Measurements from ENCODE around the gene RDX.
"Not testable (repeated sequence)": the region's sequence is repeated elsewhere in the genome, so short reads cannot be mapped to it uniquely, and the experiment has no call there.

Gene RDX

GRCh38 chr11:110192604-110193282 lies 103.7 kb downstream of the RDX start:
- no CpG with 5 or more reads among the region's 4 CpGs for WGBS (ENCODE audit: extremely low coverage, insufficient coverage, insufficient read length)
- peaks cover 5 to 12% of the 10 kb centered on the region in 2 experiments for H3K4me1 ChIP-seq (ENCODE audit: control insufficient read depth in 1 of 2, insufficient read depth in 2 of 2, low read length in 2 of 2)

GRCh38 chr11:110190885-110191284 lies 105.5 kb downstream of the RDX start:
- Histone ChIP-seq H3K4ac (ENCODE audit: low read depth, low read length) (no peak overlapping the region), H3K36me3 (ENCODE audit: control insufficient read depth in 1 of 2, insufficient read depth in 2 of 2, low read length in 2 of 2) (peaks cover 3 to 7% of the 10 kb centered on the region in 2 experiments)

More at GRCh38 chr11:110192604-110193282, 103.7 kb downstream of the RDX start:
- not testable (repeated sequence) for H3K18ac ChIP-seq (ENCODE audit: low read length); H2BK12ac ChIP-seq (ENCODE audit: low read length); H3K23ac ChIP-seq (ENCODE audit: low read length); H3K14ac ChIP-seq (ENCODE audit: low read length); H3K27me3 ChIP-seq (ENCODE audit: insufficient read depth, low read length); H3K4me3 ChIP-seq (ENCODE audit: low read depth, low read length); H2BK120ac ChIP-seq (ENCODE audit: insufficient read depth, low read length, poor library complexity); H2AK5ac ChIP-seq (ENCODE audit: low read length); H3K9me3 ChIP-seq (ENCODE audit: insufficient read depth, low read depth, low read length); H3K4ac ChIP-seq (ENCODE audit: low read depth, low read length); H4K8ac ChIP-seq (ENCODE audit: low read depth, low read length); H3K79me2 ChIP-seq (ENCODE audit: control insufficient read depth, insufficient read depth, low read length, poor library complexity); H3K4me2 ChIP-seq (ENCODE audit: low read length); H3K9ac ChIP-seq (ENCODE audit: low read length); H3K36me3 ChIP-seq (ENCODE audit: control insufficient read depth in 1 of 2, insufficient read depth in 2 of 2, low read length in 2 of 2); DNase-seq; H2BK5ac ChIP-seq (ENCODE audit: low read depth, low read length, poor library complexity); H4K12ac ChIP-seq (ENCODE audit: low read depth, low read length); H4K91ac ChIP-seq (ENCODE audit: low read depth, low read length); H2AFZ ChIP-seq (ENCODE audit: insufficient read depth, low read length, poor library complexity); H3K27ac ChIP-seq (ENCODE audit: low read depth, low read length); H3K79me1 ChIP-seq (ENCODE audit: low read length)

GRCh38 chr11:110187731-110188130 lies 108.7 kb downstream of the RDX start:
- H2AFZ ChIP-seq (ENCODE audit: insufficient read depth, low read length, poor library complexity) = no peak overlapping the region
- no CpG with 5 or more reads among the region's 6 CpGs for WGBS (ENCODE audit: extremely low coverage, insufficient coverage, insufficient read length)
- H2BK120ac ChIP-seq (ENCODE audit: insufficient read depth, low read length, poor library complexity) = no peak overlapping the region
- H3K14ac ChIP-seq (ENCODE audit: low read length) = no peak overlapping the region
- H2BK12ac ChIP-seq (ENCODE audit: low read length) = no peak overlapping the region
- H3K36me3 ChIP-seq (ENCODE audit: control insufficient read depth in 1 of 2, insufficient read depth in 2 of 2, low read length in 2 of 2) = peaks cover 6 to 7% of the 10 kb centered on the region in 2 experiments
- no peaks in the 10 kb centered on the region for H3K79me2 ChIP-seq (ENCODE audit: control insufficient read depth, insufficient read depth, low read length, poor library complexity)
- DNase-seq = no peak
- no peak overlapping the region for H3K4me2 ChIP-seq (ENCODE audit: low read length)
- H3K18ac ChIP-seq (ENCODE audit: low read length) = no peak overlapping the region
- no peak overlapping the region for H3K4me3 ChIP-seq (ENCODE audit: low read depth, low read length)
- no peak overlapping the region for H3K23ac ChIP-seq (ENCODE audit: low read length)
- no peaks in the 10 kb centered on the region for H3K27me3 ChIP-seq (ENCODE audit: insufficient read depth, low read length)
- no peak overlapping the region for H4K12ac ChIP-seq (ENCODE audit: low read depth, low read length)
- no peak overlapping the region for H2AK5ac ChIP-seq (ENCODE audit: low read length)
- no peaks in the 10 kb centered on the region for H3K9me3 ChIP-seq (ENCODE audit: insufficient read depth, low read depth, low read length)
- H4K8ac ChIP-seq (ENCODE audit: low read depth, low read length) = no peak overlapping the region
- H3K4ac ChIP-seq (ENCODE audit: low read depth, low read length) = no peak overlapping the region
- no peak overlapping the region for H3K9ac ChIP-seq (ENCODE audit: low read length)
- no peak overlapping the region for H4K91ac ChIP-seq (ENCODE audit: low read depth, low read length)
- H3K4me1 ChIP-seq (ENCODE audit: control insufficient read depth in 1 of 2, insufficient read depth in 2 of 2, low read length in 2 of 2) = no peaks in the 10 kb centered on the region
- H3K27ac ChIP-seq (ENCODE audit: low read depth, low read length) = no peak overlapping the region
- no peaks in the 10 kb centered on the region for H3K79me1 ChIP-seq (ENCODE audit: low read length)
- H2BK5ac ChIP-seq (ENCODE audit: low read depth, low read length, poor library complexity) = no peak overlapping the region

More at GRCh38 chr11:110190885-110191284, 105.5 kb downstream of the RDX start:
- no peak for DNase-seq
- H2BK5ac ChIP-seq (ENCODE audit: low read depth, low read length, poor library complexity) = no peak overlapping the region
- H2BK12ac ChIP-seq (ENCODE audit: low read length) = no peak overlapping the region
- no peaks in the 10 kb centered on the region for H3K27me3 ChIP-seq (ENCODE audit: insufficient read depth, low read length)
- H3K9me3 ChIP-seq (ENCODE audit: insufficient read depth, low read depth, low read length) = no peaks in the 10 kb centered on the region
- no peaks in the 10 kb centered on the region for H3K79me2 ChIP-seq (ENCODE audit: control insufficient read depth, insufficient read depth, low read length, poor library complexity)
- H2AFZ ChIP-seq (ENCODE audit: insufficient read depth, low read length, poor library complexity) = no peak overlapping the region
- no peak overlapping the region for H3K23ac ChIP-seq (ENCODE audit: low read length)
- no peak overlapping the region for H4K8ac ChIP-seq (ENCODE audit: low read depth, low read length)
- no peak overlapping the region for H3K14ac ChIP-seq (ENCODE audit: low read length)
- no peak overlapping the region for H4K12ac ChIP-seq (ENCODE audit: low read depth, low read length)
- no peak overlapping the region for H3K4me2 ChIP-seq (ENCODE audit: low read length)
- H2AK5ac ChIP-seq (ENCODE audit: low read length) = no peak overlapping the region
- H3K4me3 ChIP-seq (ENCODE audit: low read depth, low read length) = no peak overlapping the region
- H3K9ac ChIP-seq (ENCODE audit: low read length) = no peak overlapping the region
- peaks cover 0 to 3% of the 10 kb centered on the region in 2 experiments for H3K4me1 ChIP-seq (ENCODE audit: control insufficient read depth in 1 of 2, insufficient read depth in 2 of 2, low read length in 2 of 2)
- H3K79me1 ChIP-seq (ENCODE audit: low read length) = no peaks in the 10 kb centered on the region
- H2BK120ac ChIP-seq (ENCODE audit: insufficient read depth, low read length, poor library complexity) = no peak overlapping the region
- H3K27ac ChIP-seq (ENCODE audit: low read depth, low read length) = no peak overlapping the region
- H3K18ac ChIP-seq (ENCODE audit: low read length) = no peak overlapping the region
- no peak overlapping the region for H4K91ac ChIP-seq (ENCODE audit: low read depth, low read length)
- no CpG with 5 or more reads among the region's 1 CpG for WGBS (ENCODE audit: extremely low coverage, insufficient coverage, insufficient read length)

- H3K27ac ChIP-seq (ENCODE audit: low read depth, low read length) = no peak overlapping the region
Observed at GRCh38 chr11:110186867-110187266, 109.5 kb downstream of the RDX start.

More at GRCh38 chr11:110186867-110187266, 109.5 kb downstream of the RDX start:
- Histone ChIP-seq H4K8ac (ENCODE audit: low read depth, low read length) (no peak overlapping the region), H3K9ac (ENCODE audit: low read length) (no peak overlapping the region), H2AK5ac (ENCODE audit: low read length) (no peak overlapping the region), H4K91ac (ENCODE audit: low read depth, low read length) (no peak overlapping the region), H4K12ac (ENCODE audit: low read depth, low read length) (no peak overlapping the region), H3K36me3 (ENCODE audit: control insufficient read depth in 1 of 2, insufficient read depth in 2 of 2, low read length in 2 of 2) (peaks cover 6 to 7% of the 10 kb centered on the region in 2 experiments), H3K14ac (ENCODE audit: low read length) (no peak overlapping the region), H2BK120ac (ENCODE audit: insufficient read depth, low read length, poor library complexity) (no peak overlapping the region), H3K9me3 (ENCODE audit: insufficient read depth, low read depth, low read length) (no peaks in the 10 kb centered on the region), H3K4ac (ENCODE audit: low read depth, low read length) (no peak overlapping the region), H2AFZ (ENCODE audit: insufficient read depth, low read length, poor library complexity) (no peak overlapping the region), H3K79me1 (ENCODE audit: low read length) (no peaks in the 10 kb centered on the region), H3K18ac (ENCODE audit: low read length) (no peak overlapping the region), H3K4me2 (ENCODE audit: low read length) (no peak overlapping the region), H2BK5ac (ENCODE audit: low read depth, low read length, poor library complexity) (no peak overlapping the region), H3K23ac (ENCODE audit: low read length) (no peak overlapping the region), H2BK12ac (ENCODE audit: low read length) (no peak overlapping the region), H3K4me1 (ENCODE audit: control insufficient read depth in 1 of 2, insufficient read depth in 2 of 2, low read length in 2 of 2) (no peaks in the 10 kb centered on the region), H3K27me3 (ENCODE audit: insufficient read depth, low read length) (no peaks in the 10 kb centered on the region), H3K79me2 (ENCODE audit: control insufficient read depth, insufficient read depth, low read length, poor library complexity) (no peaks in the 10 kb centered on the region), H3K4me3 (ENCODE audit: low read depth, low read length) (no peak overlapping the region)
- no peak for DNase-seq
- WGBS (ENCODE audit: extremely low coverage, insufficient coverage, insufficient read length) = no CpG with 5 or more reads among the region's 4 CpGs
